A673 (cell line): Measurements from ENCODE around the gene KCND3. TPM values are rescaled to one million over a fixed set of nuclear protein-coding genes. Genes with fewer than 3 reads are reported as not detected.

Source experiments
- BruUV-seq: library from RNA; stranded (reverse); fragments of 400-500 nt; replicated peaks from 2 replicates; lab custom pipeline; 2021; lab: Mats Ljungman, UMichigan
- CTCF ChIA-PET: fragments of 300-600 bp; sonication (Branson Sonifier 250); formaldehyde crosslinking; loops from one replicate; lab custom pipeline; 2022; ENCODE audit warnings: antibody characterized with exemption; lab: Charles Lee
- POLR2A ChIA-PET: fragments of 300-600 bp; sonication (Branson Sonifier 250); formaldehyde crosslinking; loops from one replicate; lab custom pipeline; 2022; ENCODE audit warnings: antibody characterized with exemption; ENCODE audit not compliant: low non-redundant PET; lab: Charles Lee
- DNase-seq: peaks from one replicate; pipeline ENCODE4 v3.0.0-alpha.2; 2015; ENCODE audit warnings: low spot score
- H3K27ac ChIP-seq: fragments of 200-600 bp; sonication (generic); 2 replicates; pipeline ENCODE4 v1.5.1; 2016; ENCODE audit warnings: mixed run types, low read depth, mild to moderate bottlenecking, mixed read lengths, antibody characterized with exemption, low read length; ENCODE audit not compliant: poor library complexity, severe bottlenecking
- H3K27me3 ChIP-seq: fragments of 200-600 bp; sonication (generic); replicated peaks from 2 replicates; pipeline ENCODE4 v1.6.1; 2017; ENCODE audit warnings: mixed run types, low read depth, mild to moderate bottlenecking, mixed read lengths, antibody characterized with exemption, low read length; ENCODE audit not compliant: insufficient read depth, poor library complexity
- H3K36me3 ChIP-seq: fragments of 200-600 bp; sonication (generic); 2 replicates; pipeline ENCODE4 v1.6.1; 2016; ENCODE audit warnings: mixed run types, mild to moderate bottlenecking, mixed read lengths, antibody characterized with exemption, low read length; ENCODE audit not compliant: insufficient read depth, poor library complexity, severe bottlenecking
- H3K4me1 ChIP-seq: fragments of 200-600 bp; sonication (generic); 2 replicates; pipeline ENCODE4 v1.6.1; 2017; ENCODE audit warnings: mixed run types, mild to moderate bottlenecking, mixed read lengths, antibody characterized with exemption, low read length; ENCODE audit not compliant: insufficient read depth, poor library complexity, severe bottlenecking
- H3K4me3 ChIP-seq: fragments of 200-600 bp; sonication (generic); 2 replicates; pipeline ENCODE4 v1.5.1; 2016; ENCODE audit warnings: low read depth, mixed run types, mild to moderate bottlenecking, mixed read lengths, low read length; ENCODE audit not compliant: poor library complexity, severe bottlenecking
- H3K9me3 ChIP-seq: fragments of 200-600 bp; sonication (generic); 2 replicates; pipeline ENCODE4 v1.6.1; 2016; ENCODE audit warnings: mixed run types, low read depth, mild to moderate bottlenecking, mixed read lengths, antibody characterized with exemption, low read length; ENCODE audit not compliant: poor library complexity, severe bottlenecking
- CTCF ChIP-seq: fragments of 300-800, 200-600 bp; sonication (generic); conservative IDR thresholded peaks from 2 replicates; pipeline ENCODE4 v1.5.1; 2017; ENCODE audit warnings: low read depth, mild to moderate bottlenecking, antibody characterized with exemption, low read length, moderate library complexity, mixed read lengths
- EZH2 ChIP-seq: fragments of 200-600 bp; sonication (generic); IDR thresholded peaks from 2 replicates; pipeline ENCODE4 v1.6.1; 2017; ENCODE audit warnings: borderline replicate concordance, low read depth, mild to moderate bottlenecking, mixed read lengths, antibody characterized with exemption, low read length; ENCODE audit not compliant: poor library complexity, severe bottlenecking
- intact Hi-C: fragments of 100-400 bp; cut with micrococcal nuclease; formaldehyde crosslinking; loops from one replicate; pipeline ENCODE4 v1.10.0; 2022; ENCODE audit not compliant: unreplicated experiment
- total RNA-seq: library from RNA; stranded (reverse); gene quantifications from 2 replicates; pipeline ENCODE4 v1.2.3, GENCODE V29; 2021

Gene KCND3
- total RNA-seq, 1 experiment from 2014 or later, result not detected

DNA sequence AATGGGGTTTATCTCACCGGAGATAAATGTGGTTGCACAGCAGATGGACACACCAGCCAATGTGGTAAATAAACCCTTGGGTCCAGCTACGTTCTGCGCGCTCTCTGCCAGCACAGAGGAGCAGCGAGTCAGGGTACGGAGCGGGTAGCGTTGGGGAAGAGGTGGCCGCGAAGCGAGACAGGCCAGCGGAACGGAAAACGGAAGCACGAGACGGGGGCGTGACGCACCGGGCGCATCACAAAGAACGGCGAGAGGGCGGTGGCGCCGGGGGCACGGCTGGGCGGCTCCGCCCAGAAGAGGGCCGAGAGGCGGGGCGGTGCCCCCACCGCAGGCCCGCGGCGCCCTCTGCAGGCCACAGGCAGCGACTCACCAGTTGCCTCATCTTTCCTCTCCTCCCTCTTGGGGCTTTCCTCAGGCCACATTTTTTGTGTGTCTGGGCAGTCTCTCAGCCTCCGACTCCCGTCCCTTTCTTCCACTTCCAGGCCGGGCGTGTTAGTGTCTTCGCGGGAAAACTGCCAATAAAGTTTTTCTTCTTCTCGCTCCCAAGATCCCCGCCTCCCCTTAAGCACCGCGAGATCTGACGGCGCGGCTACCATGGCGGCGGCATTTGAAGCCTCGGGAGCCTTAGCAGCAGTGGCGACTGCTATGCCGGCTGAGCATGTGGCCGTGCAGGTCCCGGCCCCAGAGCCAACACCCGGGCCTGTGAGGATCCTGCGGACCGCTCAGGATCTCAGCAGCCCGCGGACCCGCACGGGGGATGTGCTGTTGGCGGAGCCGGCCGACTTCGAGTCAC lies 233.9 kb downstream of the KCND3 start, which contains the start of gene DDX20:
TSS of gene DDX20 (plus strand) at position 571 of the 793 bp plus-strand sequence. CDS start at position 595, 24 bp downstream.
- Histone ChIP-seq H3K4me1 (peaks cover 7% of the 10 kb centered on the region), H3K27ac (peak within 1 kb of the TSS; percentile 95), H3K27me3 (no peaks in the 10 kb centered on the region), H3K9me3 (no peaks in the 10 kb centered on the region), H3K4me3 (peak within 1 kb of the TSS; percentile 92), H3K36me3 (peaks cover 22% of the 10 kb centered on the region)
- no TSS peak for BruUV-seq
- CTCF ChIA-PET, result interaction anchor here (0.5 to 1.1 kb wide), 3 partner anchors 12 to 248 kb away, joined by 3 to 4 read pairs (median 3); partner anchors contain the start of gene INKA2
- peak; percentile 98 for DNase-seq
- POLR2A ChIA-PET, result no interaction called here
- intact Hi-C loops, result loop anchor here (1.0 to 5.0 kb wide), 2 partner anchors 15 to 308 kb away; partner anchors contain the start of genes ATP5PB and WDR77
- no peak for TF ChIP-seq EZH2
- peak; percentile 83 for TF ChIP-seq CTCF

DNA sequence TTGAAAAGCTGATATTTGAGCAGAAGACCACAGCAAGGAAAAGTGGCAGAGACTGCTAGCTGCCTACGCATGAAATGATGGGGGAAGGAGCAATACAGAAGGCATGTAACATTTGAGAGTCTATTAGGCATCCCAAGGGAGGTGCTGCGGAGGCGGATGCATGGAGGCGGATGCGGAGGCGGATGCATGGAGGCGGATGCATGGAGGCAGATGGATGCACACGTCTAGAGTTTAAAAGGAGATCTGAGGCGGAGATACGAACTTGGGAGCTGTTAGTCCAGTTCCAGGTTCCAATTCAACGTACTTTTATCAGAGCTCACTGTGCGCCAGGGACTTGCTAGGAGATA lies 234.5 kb downstream of the KCND3 start:
- no peaks in the 10 kb centered on the region for H3K27me3 ChIP-seq
- peak; percentile 82 for DNase-seq
- peak overlapping the region; percentile 92 for H3K4me3 ChIP-seq
- ChIA-PET CTCF (interaction anchor here (0.5 to 1.1 kb wide), 3 partner anchors 13 to 247 kb away, joined by 3 to 4 read pairs (median 3); partner anchors contain the start of gene INKA2), POLR2A (no interaction called here)
- intact Hi-C loops, result loop anchor here (1.0 to 5.0 kb wide), 2 partner anchors 15 to 308 kb away; partner anchors contain the start of genes ATP5PB and WDR77
- TF ChIP-seq CTCF (no peak), EZH2 (no peak)
- peaks cover 7% of the 10 kb centered on the region for H3K4me1 ChIP-seq
- H3K36me3 ChIP-seq, result peaks cover 16% of the 10 kb centered on the region
- H3K27ac ChIP-seq, result peak overlapping the region; percentile 95
- no peaks in the 10 kb centered on the region for H3K9me3 ChIP-seq
- TSS peak; percentile 77 for BruUV-seq

DNA sequence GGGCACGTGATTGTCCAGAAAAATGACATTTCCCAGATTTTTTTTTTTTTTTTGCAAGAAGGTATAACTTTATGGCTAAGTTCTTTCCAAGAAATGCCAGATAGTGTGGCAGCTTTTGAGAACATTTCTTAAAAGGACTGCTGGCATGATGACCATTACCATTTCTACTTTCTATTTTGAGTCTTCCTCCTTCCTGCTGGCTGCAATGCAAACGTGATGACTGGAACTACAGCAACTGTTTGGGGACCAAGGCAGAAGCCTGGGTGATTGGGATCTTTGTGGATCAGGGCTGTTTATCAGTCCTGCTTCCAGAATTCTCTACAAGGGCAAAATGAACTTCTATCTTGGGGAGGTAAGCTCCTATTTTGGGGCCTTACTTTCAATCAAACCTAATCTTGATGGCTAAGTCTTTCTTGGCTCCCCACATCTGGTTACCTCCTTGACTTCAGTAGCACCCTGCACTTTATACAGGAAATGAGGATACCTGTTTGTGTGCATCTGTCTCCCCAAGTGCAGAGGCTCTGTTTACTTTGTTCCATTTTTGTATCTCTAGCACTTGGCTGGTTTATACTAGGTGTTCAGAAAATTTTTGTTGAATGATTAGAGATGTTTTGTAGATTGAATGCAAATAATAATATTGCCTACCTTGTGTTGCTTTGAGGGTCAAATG lies 237.4 kb downstream of the KCND3 start:
- intact Hi-C loops, result no loop called here
- no TSS peak for BruUV-seq
- TF ChIP-seq CTCF (no peak), EZH2 (no peak)
- Histone ChIP-seq H3K9me3 (no peaks in the 10 kb centered on the region), H3K4me1 (peaks cover 7% of the 10 kb centered on the region), H3K27me3 (no peaks in the 10 kb centered on the region), H3K4me3 (no peak overlapping the region), H3K36me3 (no peaks in the 10 kb centered on the region), H3K27ac (no peak overlapping the region)
- ChIA-PET CTCF (no interaction called here), POLR2A (no interaction called here)
- DNase-seq, result no peak
